ENCODE results near the gene WFIKKN1. TPM values are rescaled to one million over a fixed set of nuclear protein-coding genes. Genes with fewer than 3 reads are reported as not detected.
A peak's percentile ranks its signal among the peaks of the same experiment; 100 is the strongest.

The WFIKKN1 gene
- total RNA-seq, 4 donors from 2014 or later: 0.26 to 1.4 (median 0.76) TPM; not detected in 1

DNA sequence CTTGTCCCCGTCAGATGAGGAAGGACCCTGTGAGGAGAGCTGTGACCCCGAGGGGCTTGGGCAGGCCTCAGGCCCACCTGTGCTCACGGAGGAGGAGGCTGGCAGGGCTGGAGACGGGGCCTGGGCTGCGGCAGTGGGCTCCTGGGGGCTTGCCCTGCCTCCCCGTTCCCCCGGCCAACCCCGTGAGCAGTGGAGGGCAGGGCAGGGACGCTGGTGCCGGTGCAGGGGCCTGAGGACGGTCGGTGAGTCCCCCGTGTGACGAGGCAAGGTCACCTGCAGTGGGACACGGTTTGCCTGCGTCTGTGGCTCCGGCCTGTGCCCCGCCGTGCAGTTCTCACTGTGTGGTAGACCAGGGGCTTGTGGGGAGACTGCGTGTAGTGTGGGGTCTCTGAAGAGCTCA is 28.8 kb downstream of the WFIKKN1 start:
- H3K27ac ChIP-seq: no peak overlapping the region
- no peaks in the 10 kb centered on the region for H3K9me3 ChIP-seq
- no peaks in the 10 kb centered on the region for H3K27me3 ChIP-seq
- H3K4me1 ChIP-seq: peaks cover 3 to 5% of the 10 kb centered on the region in 2 donors
- no peak overlapping the region for H3K4me3 ChIP-seq
- H3K36me3 ChIP-seq: no peaks in the 10 kb centered on the region
- intact Hi-C loops (cut with DNase I; ENCODE audit: low total_unique reads): loop anchor here (10.0 kb wide), 1 partner anchor 85 kb away; no protein-coding TSS in a partner anchor
- TF ChIP-seq CTCF (IDR thresholded peaks at IDR 0.05): no peak
- no peak for TF ChIP-seq POLR2A (IDR thresholded peaks at IDR 0.05)
- no peak for DNase-seq

- Histone ChIP-seq H3K36me3 (no peaks in the 10 kb centered on the region), H3K4me1 (peaks cover 3 to 5% of the 10 kb centered on the region in 2 donors), H3K9me3 (no peaks in the 10 kb centered on the region), H3K4me3 (no peak overlapping the region), H3K27me3 (no peaks in the 10 kb centered on the region), H3K27ac (peak overlapping the region; percentile 76 to 79)
- intact Hi-C loops (cut with DNase I; ENCODE audit: low total_unique reads): loop anchor here (10.0 kb wide), 1 partner anchor 85 kb away; no protein-coding TSS in a partner anchor
- DNase-seq: no peak
- TF ChIP-seq CTCF (IDR thresholded peaks at IDR 0.05) (no peak), POLR2A (IDR thresholded peaks at IDR 0.05) (no peak)
These were observed 29.3 kb downstream of the WFIKKN1 start for GRCh38 chr16:660132-660458.

- intact Hi-C loops (cut with DNase I; ENCODE audit: low total_unique reads): loop anchor here (10.0 kb wide), 1 partner anchor 86 kb away; no protein-coding TSS in a partner anchor
These were observed 29.8 kb downstream of the WFIKKN1 start for GRCh38 chr16:660459-661183.

GRCh38 chr16:661184-661821 is 30.5 kb downstream of the WFIKKN1 start:
- intact Hi-C loops (cut with DNase I; ENCODE audit: low total_unique reads): loop anchor here (10.0 kb wide), 1 partner anchor 87 kb away; no protein-coding TSS in a partner anchor
- no peaks in the 10 kb centered on the region for H3K36me3 ChIP-seq
- peak in 2 of 4 experiments; percentile 1 to 9 for TF ChIP-seq CTCF (IDR thresholded peaks at IDR 0.05)
- TF ChIP-seq POLR2A (IDR thresholded peaks at IDR 0.05): no peak
- DNase-seq: no peak
- H3K27ac ChIP-seq: peak overlapping the region in 1 of 2 donors; percentile 62
- H3K4me3 ChIP-seq: no peak overlapping the region
- peaks cover 3 to 5% of the 10 kb centered on the region in 2 donors for H3K4me1 ChIP-seq
- no peaks in the 10 kb centered on the region for H3K27me3 ChIP-seq
- H3K9me3 ChIP-seq: no peaks in the 10 kb centered on the region

More at GRCh38 chr16:660459-661183, 29.8 kb downstream of the WFIKKN1 start:
- H3K36me3 ChIP-seq: no peaks in the 10 kb centered on the region
- peaks cover 3 to 5% of the 10 kb centered on the region in 2 donors for H3K4me1 ChIP-seq
- DNase-seq: peak; percentile 85 to 91
- no peaks in the 10 kb centered on the region for H3K27me3 ChIP-seq
- no peaks in the 10 kb centered on the region for H3K9me3 ChIP-seq
- H3K4me3 ChIP-seq: no peak overlapping the region
- peak overlapping the region; percentile 76 to 79 for H3K27ac ChIP-seq
- TF ChIP-seq CTCF (IDR thresholded peaks at IDR 0.05): peak; percentile 51 to 76 (median 72)
- peak in 1 of 2 donors; percentile 10 for TF ChIP-seq POLR2A (IDR thresholded peaks at IDR 0.05)

GRCh38 chr16:662095-662494 is 31.3 kb downstream of the WFIKKN1 start:
- TF ChIP-seq CTCF (IDR thresholded peaks at IDR 0.05): no peak
- no peak for TF ChIP-seq POLR2A (IDR thresholded peaks at IDR 0.05)

More at GRCh38 chr16:662095-662494, 31.3 kb downstream of the WFIKKN1 start:
- Histone ChIP-seq H3K4me1 (peaks cover 3 to 7% of the 10 kb centered on the region in 2 donors), H3K36me3 (no peaks in the 10 kb centered on the region), H3K4me3 (no peak overlapping the region), H3K27me3 (no peaks in the 10 kb centered on the region), H3K27ac (no peak overlapping the region), H3K9me3 (no peaks in the 10 kb centered on the region)
- intact Hi-C loops (cut with DNase I; ENCODE audit: low total_unique reads): loop anchor here (10.0 kb wide), 1 partner anchor 87 kb away; no protein-coding TSS in a partner anchor
- no peak for DNase-seq
